ENCODE measurements around the gene SIGMAR1.

The SIGMAR1 gene

DNA sequence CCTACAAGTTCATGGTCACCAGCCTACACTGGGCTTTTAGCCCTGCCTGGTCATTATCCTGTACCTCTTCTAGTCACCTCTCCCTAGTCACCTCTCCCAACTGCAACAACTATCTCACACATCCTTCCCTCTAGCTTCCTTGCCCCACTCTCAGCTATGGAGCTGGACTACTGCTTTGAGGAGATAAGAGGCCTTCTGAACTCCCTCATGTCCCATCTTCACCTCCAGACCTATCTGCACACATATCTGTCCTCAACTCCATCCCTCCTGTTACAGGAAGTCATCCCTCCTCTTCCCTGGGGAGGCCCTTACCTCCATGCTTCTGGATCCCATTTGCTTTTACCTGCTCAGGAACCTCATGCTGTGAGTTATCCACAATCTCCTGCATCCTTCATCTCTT, 31.4 kb downstream of the SIGMAR1 start:
- in situ Hi-C loops (cut with HindIII; ENCODE audit: low sequenced_read_pairs): no loop called here

DNA sequence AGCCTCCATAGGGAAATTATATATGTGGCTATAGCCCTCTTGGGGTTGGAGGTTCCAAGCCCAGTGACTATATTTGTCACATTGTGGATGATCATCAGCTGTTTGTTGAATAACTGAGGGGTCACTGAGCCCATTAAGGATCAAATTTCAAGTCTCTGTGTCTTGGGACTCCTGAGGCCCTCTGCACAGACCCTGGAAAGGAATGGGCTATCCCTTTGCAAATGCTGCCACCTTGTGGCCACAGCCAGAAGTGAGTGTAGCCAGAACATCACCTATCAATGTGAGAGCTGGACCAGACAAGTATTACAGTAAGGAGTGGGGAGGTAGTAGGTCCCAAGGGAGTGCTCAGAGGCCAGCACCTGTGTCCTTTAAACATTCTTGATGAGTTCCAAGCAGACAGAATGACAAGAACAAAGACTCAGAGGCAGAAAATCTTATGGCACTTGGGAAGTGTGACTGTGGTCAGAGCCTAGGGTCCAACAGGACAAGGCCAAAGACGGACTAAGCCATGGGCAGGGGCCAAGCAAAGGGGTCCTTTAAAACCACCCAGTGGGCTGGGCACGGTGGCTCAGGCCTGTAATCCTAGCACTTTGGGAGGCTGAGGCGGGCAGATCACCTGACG, 33.9 kb downstream of the SIGMAR1 start:
- in situ Hi-C loops (cut with HindIII; ENCODE audit: low sequenced_read_pairs): no loop called here

DNA sequence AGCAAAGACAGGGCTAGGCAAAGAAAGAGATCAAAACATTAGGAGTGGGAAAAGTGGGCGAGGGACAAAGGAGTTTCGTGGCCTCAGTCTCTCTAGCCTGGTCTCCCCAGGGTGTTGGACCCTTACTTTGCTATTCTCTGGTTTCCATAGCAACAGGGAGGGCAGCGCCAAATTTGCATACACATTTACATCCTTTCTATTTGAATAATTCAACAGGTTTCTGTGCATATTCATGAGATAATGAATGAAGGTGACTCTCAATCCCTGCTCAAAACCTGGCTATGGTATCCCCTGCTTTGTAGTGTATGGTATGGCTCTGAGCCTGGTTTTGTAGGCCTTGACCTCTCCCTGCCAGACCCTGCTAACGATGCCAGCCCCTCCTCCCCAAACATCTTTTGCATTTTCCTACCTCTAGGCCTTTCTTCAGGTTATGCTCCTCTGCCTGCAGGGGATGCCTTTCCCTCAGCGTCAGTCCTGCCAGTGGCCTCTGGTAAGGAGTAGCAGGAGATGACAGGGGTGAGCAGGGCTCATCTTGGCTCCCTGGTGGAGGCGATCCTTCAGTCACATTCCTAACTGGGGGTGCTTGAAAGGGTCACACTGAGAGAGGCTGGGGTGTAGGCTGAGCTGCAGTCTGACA, 35.5 kb downstream of the SIGMAR1 start:
- in situ Hi-C loops (cut with HindIII; ENCODE audit: low sequenced_read_pairs): no loop called here

DNA sequence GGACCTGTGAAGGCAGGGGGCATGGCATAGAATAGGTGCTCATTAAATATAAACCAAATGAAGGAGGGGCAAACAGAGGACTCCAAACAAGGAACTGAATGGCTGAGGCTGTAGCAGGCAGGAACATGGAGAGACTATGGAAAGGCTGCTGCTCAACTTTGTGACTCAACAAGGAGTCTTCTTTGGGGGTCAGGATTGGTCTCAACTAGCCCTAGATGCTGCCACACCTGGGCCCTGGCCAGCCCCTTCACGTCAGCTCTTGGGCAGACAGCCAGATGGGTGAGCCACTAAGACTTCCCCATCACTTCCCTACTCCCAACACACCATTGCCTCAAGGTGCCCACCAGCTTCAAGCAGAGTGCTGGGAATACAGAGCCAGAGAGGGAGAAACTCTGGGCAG, 36.7 kb downstream of the SIGMAR1 start:
- in situ Hi-C loops (cut with HindIII; ENCODE audit: low sequenced_read_pairs): no loop called here

DNA sequence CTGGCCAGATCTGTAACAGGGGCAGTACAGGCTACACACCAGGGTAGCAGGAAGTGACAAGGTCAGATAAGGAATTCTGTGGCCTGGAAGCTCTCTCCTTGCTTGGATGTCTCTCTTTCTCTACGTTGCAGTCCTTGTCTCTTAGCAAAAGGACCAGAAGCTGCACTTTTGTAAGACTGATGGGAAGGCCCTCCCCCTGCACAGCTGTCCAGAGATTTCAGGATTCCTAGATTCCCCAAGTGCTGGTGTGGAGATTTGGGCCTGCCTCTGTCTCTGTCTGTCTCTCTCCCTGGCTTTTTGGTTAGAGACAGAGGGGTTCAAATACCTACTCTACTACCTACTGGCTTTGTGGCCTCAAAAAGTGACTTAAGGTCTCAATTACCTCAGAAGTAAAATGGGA, 38.0 kb downstream of the SIGMAR1 start:
- in situ Hi-C loops (cut with HindIII; ENCODE audit: low sequenced_read_pairs): loop anchor here (25.0 kb wide), 1 partner anchor 162 kb away; no protein-coding TSS in a partner anchor

DNA sequence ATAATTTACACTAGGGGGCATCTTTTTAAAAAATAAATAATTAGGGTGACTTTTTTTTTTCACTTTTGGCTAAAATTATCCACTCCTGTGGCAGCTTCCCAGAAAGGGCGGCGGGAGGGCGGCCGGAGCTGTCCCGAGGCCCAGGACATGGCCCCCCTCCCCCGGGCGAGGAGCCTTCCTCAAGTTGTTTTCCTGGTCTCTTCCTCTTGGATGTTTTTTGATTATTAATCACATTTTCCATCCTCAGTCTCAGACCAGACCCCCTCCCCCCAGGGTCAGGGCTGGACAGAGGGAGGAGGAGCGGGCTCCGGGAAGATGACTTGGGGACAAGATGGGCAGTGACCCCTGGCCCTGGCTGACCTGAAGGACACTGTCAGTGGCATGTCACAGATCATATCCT, 43.4 kb downstream of the SIGMAR1 start:
- in situ Hi-C loops (cut with HindIII; ENCODE audit: low sequenced_read_pairs): loop anchor here (25.0 kb wide), 1 partner anchor 157 kb away; no protein-coding TSS in a partner anchor

DNA sequence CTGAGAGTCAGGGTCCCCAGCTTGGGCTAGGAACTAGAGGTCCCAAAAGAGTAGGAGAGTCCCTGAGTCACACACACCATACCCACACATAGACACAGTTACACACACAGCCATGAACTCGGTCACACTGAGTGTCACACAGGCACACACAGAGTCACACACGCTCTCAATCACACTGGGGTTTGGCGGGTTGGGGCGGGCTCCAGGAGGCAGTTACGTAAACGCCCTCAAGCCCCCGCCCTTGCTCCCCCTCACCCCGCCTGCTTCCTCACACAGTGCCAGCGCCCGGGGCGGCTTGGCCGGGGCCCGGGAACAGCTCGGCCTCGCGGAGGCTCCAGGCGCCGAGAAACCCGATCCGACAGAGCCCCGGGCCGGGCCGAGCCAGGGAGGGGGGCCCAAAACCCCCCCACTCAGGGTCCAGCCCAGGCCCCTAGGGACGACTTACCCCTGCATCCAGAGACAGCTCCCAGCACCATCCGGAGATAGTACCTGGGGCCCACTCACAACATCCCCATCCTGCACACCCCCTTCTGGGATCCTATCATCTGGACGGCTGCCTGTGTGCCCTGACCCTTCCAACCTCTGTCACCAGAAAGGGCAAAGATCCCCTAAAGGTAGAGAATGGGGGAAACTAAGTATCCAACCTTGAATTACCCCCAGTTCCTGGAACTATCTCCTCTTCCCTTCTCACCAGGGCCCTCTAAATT, 44.5 kb downstream of the SIGMAR1 start:
- in situ Hi-C loops (cut with HindIII; ENCODE audit: low sequenced_read_pairs): loop anchor here (25.0 kb wide), 1 partner anchor 156 kb away; no protein-coding TSS in a partner anchor

DNA sequence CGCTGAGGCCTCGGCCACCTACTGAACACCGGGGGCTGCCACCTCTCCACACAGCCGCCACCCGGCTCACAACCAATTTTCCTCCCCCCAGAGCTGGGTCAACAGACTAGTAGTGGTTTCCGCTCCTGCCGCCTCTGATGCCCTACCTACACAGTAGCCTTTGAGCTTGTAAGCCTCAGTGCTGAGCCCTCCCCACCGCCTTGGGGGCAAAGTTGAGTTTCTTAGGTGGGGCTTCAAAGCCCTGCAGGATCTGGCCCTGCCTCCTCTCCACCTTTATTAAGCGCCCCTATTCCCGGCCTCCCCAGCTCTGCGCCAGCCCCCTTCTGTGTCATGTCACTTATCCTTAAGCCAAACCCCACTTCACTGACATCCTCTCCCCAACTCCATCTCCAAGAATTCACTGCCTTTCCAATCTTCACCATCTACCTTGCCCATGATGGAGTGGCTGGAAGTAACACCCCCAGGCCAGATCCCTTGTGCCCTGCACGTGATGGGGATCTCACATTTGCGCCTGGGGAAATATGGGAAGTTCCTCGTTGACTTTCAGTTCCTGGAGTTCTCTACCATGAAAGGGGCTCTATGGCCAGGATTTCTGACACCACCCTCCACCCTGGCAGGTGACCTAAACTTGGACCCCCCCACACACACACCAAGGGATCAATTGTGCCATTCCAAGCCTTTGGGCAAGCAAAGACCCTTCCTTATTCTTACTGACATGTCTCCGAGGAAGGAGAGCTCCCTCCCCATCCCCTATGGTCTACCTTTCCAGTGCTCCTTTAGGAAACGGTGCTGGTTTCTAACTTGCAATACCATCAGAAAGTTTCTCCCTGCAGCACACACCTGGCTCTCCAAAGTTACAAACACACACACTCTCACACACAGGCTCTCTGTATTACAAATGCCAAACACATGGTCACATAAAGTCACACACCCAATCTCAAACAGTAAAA, 45.4 kb downstream of the SIGMAR1 start:
- in situ Hi-C loops (cut with HindIII; ENCODE audit: low sequenced_read_pairs): loop anchor here (25.0 kb wide), 1 partner anchor 155 kb away; no protein-coding TSS in a partner anchor

DNA sequence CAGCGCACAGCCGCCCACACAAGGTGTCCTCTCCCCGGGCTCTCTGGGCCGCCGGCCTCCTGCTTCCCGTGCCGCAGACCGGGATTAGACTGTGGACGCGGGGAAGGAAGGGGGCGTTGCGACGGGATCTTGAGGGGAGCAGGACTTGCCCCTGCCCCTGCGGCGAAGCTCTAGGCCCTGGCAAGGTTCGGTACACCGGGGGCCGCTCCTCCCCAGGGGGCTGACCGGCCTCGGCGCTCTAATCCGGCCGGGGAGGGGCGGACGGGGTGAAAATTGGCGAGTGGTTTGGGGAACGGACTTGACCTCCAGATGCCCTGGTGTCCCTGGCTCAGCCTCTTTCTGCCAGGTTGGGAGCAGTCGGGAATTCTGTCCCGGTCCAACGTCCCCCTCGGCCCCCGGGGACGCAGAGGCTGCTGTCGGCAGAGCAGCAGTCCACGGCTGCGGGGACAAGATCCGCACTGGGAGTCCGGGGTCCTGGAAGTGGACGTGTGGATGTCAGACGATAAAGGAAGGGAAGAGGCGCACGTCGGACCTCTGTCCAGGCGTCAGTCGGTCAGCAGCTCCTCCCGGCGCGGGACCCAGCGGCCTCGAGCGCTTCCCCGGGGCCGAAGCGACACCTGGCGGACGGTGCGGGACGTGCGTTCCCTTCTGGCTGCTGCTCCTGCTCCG, 46.2 kb downstream of the SIGMAR1 start:
- in situ Hi-C loops (cut with HindIII; ENCODE audit: low sequenced_read_pairs): loop anchor here (25.0 kb wide), 1 partner anchor 154 kb away; no protein-coding TSS in a partner anchor

DNA sequence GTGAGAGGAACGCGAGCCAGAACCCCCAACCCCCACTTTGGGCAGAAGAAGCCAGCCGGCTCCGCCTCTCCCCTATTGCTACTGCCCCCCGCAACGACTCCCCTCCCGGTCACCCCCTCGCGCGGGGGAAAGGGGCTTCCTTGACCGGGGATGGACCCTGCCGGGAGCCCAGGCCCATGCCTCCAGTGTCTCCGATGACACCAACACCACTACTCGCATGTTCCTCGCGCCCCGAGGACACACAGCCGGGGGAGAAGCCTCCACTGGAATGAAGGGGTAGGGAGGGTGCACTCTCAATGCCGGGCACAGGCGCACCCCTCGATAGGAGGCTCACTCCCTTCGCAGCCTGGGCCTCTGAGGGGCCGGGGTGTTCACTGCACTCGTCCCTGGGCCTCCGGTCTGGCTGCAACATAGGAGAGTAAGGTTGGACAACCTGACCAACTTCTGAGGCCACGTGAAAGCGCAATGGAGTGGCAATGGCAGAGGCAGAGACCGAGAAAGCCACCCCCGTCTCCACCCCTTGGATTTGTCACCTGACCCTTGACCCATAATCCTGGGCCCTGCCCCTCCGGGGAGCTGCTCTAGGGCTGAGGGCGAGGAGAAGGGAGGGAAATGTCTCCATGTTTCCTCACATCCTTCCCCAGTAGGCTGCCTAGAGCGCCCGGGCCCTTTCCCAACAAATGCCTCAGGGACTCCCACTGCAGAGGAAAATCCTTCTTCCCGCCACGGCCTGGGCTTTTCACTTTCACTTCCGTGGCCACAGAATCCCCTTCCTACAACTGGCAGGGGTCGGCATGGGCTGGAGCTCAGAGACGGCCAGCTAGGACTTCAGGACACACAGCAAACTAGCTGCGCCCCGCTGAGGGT, 47.0 kb downstream of the SIGMAR1 start:
- in situ Hi-C loops (cut with HindIII; ENCODE audit: low sequenced_read_pairs): loop anchor here (25.0 kb wide), 1 partner anchor 153 kb away; no protein-coding TSS in a partner anchor

DNA sequence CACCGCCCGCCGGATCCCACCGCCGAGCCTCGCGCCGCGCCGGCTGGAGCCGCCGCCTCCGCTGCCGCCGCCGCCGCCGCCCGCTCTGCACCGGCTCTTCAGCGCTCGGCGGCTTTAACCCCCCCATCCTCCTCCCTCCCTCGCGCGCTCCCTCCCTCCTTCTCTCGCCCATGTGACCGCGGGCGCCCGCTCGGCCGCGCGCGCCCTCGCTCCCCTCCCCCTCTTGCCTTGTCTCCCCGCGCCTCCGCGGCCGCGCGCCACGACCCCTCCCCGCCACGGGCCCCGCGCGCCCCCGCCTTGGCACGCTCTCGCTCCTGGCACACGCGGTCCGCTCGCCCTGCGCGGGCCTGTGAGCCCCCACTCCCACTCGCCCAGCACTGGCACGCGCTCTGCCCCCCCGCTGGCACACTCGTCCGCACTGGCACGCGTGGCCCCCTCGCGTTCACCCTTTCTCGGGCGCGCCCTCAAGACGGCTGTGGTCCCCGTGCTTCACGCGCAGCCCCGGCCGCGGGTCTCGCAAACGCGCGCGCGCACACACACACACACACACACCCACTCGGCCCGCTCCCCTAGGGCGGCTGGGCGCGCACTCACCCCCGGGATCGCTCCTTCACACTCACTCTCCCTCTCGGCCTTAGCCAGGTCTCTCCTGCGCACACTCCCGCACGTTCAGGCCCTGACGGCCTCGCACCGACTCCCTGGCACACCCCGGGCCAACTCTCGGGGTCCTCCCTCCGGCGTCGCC, 47.8 kb downstream of the SIGMAR1 start, which contains the start of gene CNTFR:
Gene CNTFR, minus strand, starts transcription at position 89 of the 745 bp plus-strand sequence. CDS start 20,743 bp downstream, outside the sequence.
- in situ Hi-C loops (cut with HindIII; ENCODE audit: low sequenced_read_pairs): loop anchor here (25.0 kb wide), 1 partner anchor 153 kb away; no protein-coding TSS in a partner anchor

DNA sequence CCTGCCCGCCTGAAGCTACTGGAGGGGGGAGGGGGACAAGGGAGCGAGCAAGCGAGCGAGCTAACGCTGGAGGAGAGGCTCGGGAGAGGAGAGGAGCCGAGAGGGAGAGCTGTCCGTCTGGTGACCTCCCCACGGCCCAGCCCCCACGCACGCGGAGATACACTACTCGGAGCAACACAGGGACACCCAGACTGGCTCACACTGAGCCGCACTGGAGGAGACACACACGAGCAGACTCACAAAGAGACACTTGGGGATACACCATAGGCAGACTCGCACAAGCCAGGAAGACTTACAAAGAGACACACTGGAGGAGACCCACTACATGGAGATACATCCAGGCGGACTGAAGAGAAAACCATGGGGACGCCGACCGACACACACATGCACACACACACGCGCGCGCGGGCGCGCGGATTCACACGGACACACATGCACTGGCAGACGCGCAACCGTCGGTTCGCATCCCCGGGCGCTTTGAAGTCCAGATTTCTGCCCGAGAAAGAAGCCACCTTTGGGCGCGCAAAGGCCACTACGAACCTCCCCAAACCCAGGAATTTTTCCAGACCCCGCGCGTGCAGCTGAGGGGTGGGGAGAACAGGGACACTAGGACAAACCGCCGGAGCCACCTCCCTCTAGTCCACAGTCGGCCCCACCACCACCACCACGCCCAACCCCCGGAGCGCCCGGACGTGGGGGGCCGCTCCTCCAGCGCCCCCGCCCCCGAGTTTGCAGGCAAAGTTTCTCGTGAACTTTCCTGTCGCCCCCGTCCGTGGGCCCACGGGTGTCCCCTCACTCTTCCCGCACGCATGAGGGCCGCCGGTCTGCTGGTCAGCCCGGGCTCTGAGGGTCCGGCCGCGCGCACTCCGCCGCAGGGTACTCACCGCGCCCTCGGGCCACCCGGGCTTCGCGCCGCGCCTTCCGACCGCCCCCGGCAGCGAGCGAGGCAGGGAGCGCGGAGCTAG, 48.6 kb downstream of the SIGMAR1 start:
- in situ Hi-C loops (cut with HindIII; ENCODE audit: low sequenced_read_pairs): loop anchor here (25.0 kb wide), 1 partner anchor 152 kb away; no protein-coding TSS in a partner anchor

DNA sequence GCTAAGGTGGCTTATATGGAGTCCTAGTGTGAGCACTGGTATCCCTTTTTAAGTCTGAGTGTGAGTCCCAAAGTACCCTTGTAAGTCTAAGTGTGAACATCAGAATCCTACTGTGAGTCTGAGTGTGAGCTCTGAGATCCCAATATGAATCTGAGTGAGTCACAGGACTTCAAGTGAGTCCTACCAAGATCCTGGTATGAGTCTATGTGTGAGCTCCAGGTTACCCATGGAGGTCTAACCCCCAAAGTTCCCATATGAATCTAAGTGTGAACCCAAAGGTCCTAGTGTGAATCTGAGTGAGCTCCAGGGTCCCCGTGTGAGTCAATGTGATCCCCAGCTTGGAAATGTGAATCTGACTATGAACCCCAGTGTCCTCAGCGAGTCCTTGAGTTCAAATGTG, 50.3 kb downstream of the SIGMAR1 start:
- in situ Hi-C loops (cut with HindIII; ENCODE audit: low sequenced_read_pairs): loop anchor here (25.0 kb wide), 1 partner anchor 150 kb away; no protein-coding TSS in a partner anchor

DNA sequence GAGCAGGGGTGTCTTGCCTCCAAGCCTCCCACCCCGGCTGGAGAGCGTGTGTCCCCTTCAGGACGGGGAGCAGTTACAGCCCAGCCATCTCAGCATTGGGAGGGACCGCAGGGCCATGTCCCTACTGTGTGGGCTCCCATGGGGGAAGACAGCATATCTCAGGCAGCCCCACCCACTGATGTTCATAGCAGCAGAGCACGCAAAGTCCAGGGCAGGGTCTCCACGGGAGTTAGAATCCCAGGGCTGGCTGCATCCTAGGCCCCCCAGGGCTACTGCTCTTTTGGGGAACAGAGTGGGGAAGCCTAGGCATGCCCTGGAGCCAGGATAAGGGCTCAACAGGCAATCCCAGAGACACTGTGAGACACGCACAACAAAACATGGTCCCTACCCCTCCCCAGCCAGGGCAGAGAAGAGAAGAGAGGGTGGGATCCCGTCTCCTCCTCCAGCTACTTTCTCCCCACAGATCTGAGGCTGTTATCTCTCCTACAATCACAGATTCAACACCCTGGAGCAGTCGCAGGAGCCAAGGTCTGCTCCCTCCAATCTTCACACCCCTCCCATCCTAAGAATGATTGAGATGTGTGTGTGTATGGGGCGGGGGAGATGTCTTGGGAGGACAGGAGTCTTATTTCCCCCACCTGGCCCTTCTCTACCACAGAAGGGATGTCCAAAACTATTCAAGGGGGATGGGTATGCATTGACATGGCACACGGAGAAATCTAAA, 51.5 kb downstream of the SIGMAR1 start:
- in situ Hi-C loops (cut with HindIII; ENCODE audit: low sequenced_read_pairs): loop anchor here (25.0 kb wide), 1 partner anchor 149 kb away; no protein-coding TSS in a partner anchor

DNA sequence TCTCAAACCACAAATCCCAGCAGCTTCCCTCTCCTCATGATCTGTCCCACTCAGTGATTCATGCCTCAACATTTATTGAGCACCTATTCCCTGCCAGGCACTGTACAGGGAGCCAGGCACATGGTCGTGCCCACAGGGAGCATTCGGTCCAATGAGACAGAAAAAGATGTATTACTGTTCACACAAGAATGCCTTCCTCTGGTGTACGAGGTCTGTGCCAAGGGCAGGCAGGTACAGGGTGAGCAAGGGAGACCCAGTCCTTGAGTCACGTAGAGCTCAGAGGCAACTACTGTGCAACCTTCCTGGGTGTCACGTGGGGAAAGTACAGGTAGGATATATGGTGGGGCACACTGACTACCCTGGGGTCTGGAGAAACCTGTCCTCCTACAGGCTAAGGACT, 52.6 kb downstream of the SIGMAR1 start:
- in situ Hi-C loops (cut with HindIII; ENCODE audit: low sequenced_read_pairs): loop anchor here (25.0 kb wide), 1 partner anchor 148 kb away; no protein-coding TSS in a partner anchor

Measured in DLD1 (cell line).